HG02852 (cell line): ENCODE measurements around the gene SLC2A14.
"Not testable (repeated sequence)": the region's sequence is repeated elsewhere in the genome, so short reads cannot be mapped to it uniquely, and the experiment has no call there.

Experiments used
- ATAC-seq: cut with Tn5 transposase; IDR thresholded peaks from one replicate; pipeline ENCODE4 v1.9.1; 2021; ENCODE audit warnings: mild to moderate bottlenecking, moderate library complexity; ENCODE audit not compliant: unreplicated experiment

SLC2A14 gene

DNA sequence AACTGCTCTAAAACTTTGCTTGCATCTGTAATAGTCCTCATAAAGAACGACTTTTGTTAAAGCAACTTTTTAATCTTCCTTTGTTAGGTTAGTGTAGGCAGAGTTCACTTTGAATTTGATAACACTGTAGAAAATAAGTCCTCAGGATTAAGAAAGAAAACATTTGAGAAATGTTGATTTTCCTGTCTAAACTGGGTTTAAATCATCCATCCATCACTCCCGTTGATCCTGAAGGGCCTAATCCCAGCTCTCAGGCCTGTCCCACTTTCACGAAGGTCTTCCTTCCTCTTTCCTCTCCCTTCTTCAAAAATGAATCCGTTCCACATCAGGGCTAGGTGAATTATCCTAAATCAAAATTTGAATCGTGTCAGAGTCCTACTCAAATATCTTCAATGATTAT is 36.9 kb downstream of the SLC2A14 start:
- no peak for ATAC-seq

DNA sequence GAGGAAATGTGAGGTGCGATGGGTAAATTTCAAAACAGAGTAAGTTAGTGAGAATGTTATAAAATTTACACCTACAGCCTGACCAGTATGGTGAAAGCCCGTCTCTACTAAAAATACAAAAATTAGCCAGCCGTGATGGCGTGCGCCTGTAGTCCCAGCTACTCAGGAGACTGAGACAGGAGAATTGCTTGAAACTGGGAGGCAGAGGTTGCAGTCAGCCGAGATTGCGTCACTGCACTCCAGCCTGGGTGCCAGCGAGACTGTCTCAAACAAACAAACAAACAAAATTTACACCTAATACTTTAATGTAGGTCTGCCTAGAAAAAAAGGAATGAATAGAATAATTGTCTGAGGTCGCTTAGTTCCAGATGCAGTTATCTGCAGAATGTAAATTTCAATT is 37.6 kb downstream of the SLC2A14 start:
- ATAC-seq = no peak

DNA sequence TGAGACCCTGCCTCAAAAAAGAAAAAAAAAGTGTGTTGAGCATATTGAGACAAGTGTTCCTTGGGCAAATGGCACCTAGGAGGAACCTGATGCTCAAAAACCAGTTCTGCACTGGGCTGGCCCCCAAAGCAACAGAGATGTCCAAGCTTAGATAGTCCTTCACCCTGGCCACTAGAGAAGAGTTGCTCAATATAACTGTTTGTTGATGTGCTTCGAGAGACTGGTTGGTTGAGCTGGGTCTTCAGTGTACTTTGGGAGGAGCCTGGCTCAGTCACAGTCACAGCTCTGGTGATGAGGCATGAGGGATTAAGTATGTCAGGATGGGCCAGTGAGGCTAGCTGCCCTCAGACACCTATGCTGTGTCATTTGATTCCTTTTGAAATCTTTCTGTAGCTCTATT is 38.0 kb downstream of the SLC2A14 start:
- no peak for ATAC-seq

DNA sequence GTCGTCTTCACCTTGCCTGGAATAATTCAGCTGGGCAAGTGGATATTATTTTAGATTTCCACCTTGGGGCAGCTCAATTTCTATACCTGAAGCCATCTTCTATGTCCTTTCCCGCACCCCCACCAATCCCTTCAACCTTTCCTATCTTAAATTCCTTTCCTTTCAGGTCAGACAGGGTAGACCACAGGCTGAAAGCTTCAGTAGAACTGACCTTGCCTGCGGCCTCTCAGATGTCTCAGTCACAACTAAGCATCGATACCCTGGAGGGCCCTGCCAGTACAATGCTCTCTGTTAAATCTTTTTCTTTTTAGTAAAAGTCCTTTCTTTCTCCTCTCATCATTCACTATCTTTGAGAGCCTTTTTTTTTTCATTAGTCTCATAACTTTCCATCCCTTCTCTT is 38.9 kb downstream of the SLC2A14 start:
- no peak for ATAC-seq

DNA sequence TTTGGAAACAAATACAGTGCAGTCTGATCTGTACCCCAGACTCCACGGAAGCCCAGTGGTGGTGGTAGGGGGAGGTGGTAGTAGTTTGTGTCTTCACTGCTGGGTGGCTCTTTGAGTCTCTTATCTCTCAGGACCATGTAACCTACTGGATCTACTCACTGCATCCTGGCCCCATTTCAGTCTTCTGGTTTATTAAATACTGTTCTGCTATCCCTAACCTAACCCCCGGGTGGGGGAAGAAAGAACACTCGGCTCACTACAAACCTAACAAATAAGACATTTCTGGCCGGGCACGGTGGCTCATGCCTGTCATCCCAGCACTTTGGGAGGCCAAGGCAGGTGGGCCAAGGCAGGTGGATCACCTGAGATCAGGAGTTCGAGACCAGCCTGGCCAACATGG is 39.5 kb downstream of the SLC2A14 start:
- ATAC-seq = not testable (repeated sequence)

DNA sequence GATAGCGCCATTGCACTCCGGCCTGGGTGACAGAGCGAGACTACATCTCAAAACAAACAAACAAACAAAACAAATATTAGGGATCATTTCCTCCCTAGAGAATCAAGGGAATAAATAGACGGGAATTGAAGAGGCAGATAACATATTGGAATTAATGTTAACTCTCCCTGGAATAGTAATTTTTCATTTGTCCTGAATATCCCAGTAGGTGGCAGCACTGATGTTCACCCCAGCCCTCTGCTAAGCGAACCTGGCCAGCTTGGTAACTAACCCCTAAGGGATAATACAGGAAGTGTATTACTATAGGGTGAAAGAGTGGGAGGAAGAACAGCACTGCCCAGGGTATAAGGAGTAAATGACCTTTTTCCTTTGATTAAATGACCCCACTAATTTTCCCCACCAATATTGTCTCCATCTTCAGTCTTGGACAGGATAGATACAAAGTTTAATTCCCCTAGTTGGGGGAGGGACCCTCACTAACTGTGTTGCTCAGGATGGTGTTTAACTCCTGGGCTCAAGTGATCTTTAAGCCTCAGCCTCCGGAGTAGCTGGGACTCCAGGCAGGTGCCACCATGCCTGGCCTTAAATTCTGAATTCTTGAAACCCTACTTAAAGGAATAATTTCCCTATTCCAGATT is 40.5 kb downstream of the SLC2A14 start:
- ATAC-seq = no peak

DNA sequence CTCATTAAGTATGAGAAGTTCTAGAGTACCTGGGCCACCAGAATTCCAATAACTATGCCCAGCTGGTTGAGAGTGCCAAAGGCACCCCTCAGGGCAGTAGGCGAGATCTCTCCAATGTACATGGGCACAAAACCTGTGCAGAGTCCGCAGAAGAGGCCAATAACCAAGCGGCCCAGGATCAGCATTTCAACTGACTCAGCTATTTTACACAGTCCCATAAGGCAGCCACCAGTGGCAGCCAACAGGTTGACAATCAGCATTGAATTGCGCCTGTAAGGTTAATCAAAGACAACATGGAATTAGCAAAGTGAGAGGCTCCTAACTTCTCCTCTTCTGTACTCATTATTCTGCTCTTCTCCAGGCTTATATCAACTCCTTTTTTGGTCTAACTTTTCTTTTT is 43.0 kb downstream of the SLC2A14 start:
- ATAC-seq = not testable (repeated sequence)

DNA sequence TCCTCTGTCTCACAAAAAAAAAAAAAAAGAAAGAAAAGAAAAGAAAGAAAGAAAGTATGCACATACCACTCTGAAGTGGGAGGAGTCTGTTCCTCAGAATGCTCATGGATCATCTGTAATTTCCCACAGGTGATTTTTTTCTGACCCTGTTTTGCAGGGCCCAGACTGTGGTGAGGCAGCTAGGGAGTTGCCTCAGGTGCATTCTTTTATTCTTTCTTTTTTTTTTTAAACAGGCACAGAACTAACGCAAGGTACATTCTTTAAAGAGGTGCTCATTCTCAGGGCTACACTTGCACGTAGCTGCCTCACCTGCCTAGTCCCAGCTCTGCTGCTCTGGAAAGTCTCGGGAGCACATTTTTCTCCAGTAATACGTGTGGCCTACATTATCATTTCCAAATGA is 47.0 kb downstream of the SLC2A14 start:
- ATAC-seq = not testable (repeated sequence)

DNA sequence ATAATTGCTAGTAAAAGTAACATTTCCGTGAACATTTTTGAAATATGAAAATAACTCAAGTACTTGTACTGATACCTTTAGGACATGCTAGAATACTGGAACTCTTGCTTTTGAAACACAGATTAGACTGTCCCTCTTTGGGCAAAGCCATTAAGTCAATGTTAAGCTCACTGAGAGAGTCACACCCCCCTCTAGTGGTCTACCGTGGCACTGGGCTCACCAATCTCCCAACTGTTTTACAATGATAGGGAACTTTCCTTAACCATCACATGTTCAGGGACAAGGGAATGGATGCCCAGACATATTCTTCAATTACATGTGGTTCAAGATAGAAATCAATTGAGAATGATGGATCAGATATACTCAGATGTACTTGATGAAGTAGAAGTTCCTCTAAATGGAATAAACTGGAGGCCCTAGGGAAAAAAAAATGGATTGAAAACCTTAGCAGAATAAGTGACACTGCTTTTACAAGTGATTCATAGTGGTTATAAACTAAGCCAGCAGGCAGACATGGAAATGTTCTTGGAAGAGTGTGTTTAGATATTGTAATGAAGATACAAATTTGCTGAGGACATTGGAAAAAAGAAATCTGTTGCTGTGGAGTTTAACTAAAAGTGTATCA is 65.7 kb downstream of the SLC2A14 start:
- no peak for ATAC-seq

DNA sequence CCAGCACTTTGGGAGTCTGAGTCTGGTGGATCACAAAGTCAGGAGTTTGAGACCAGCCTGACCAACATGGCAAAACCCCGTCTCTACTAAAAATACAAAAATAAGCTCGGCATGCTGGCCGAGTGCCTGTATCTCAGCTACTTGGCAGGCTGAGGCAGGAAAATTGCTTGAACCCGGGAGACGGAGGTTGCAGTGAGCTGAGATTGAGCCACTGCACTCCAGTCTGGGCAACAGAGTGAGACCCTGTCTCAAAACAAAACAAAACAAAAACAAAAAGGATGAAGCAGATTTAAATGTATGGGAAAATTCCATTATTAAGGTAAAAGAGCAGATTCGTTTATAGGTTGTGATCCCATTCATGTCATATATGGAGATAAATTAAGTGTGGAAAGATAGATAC is 66.4 kb downstream of the SLC2A14 start:
- ATAC-seq = not testable (repeated sequence)

DNA sequence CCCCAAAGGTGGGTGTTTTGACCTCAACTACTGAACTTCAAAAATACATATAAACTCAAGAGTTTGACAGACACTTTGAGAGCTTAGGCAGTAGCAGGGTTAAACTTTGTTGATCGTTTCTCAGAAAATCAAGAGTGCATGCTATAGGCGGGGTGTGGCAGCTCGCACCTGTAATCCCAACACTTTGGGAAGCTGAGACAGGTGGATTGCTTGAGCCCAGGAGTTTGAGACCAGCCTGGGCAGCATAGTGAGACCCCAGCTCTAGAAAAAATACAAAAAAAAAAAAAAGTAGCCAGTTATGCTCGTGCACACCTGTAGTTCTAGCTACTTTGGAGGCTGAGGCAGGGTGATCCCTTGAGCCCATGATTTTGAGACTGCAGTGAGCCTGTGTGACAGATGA is 71.3 kb downstream of the SLC2A14 start:
- ATAC-seq = no peak

DNA sequence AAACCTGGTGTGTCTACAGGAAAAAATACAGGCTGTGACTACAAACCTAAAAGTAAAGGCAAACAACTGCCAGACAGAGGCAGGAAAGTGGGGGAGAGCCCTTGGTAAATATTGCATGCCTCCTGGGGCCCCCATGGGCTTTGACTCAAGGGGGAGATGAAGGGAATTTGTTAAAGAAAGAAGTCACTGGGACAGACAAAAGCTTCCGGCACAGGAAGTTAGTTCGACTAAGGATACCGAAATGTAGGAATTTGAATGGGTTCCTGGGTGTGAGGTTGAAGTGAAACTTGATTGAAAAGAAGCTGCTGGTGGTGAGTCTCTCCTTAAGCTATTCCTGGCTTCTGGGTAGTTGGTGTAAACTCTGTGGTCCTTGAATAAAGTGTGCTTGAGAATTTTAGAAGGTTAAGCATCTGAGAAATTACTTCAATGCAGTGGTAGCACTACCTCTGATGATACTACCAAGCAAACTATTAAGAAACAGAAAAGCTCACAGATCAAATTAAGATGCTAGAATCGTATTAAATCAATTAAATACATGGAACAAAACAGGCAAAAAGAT is 73.9 kb downstream of the SLC2A14 start:
- not testable (repeated sequence) for ATAC-seq

DNA sequence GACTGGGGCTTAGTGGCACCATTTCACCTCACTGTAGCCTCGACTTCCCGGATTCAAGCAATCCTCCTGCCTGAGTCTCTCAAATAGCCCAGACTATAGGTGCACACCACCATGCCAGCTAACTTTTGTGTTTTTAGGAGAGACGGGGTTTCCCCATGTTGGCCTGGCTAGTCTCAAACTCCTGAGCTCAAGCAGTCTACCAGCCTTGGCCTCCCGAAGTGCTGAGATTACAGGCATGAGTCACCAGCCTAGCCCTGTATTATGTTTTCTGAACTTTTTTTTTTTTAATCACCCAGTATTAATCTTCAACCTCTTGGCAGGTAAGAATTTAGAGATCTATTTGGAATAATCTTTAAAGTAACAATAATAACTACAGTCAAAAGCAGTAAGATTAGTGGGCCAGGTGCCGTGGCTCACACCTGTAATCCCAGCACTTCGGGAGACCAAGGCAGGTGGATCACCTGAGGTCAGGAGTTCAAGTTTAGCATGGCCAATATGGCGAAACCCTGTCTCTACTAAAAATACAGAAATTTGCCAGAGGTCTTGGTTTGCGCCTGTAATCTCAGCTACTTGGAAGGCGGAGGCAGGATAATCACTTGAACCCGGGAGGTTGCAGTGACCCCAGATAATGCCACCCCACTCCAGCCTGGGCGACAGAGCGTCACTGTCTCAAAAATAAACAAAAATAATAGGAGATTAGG is 74.9 kb downstream of the SLC2A14 start:
- ATAC-seq = no peak

DNA sequence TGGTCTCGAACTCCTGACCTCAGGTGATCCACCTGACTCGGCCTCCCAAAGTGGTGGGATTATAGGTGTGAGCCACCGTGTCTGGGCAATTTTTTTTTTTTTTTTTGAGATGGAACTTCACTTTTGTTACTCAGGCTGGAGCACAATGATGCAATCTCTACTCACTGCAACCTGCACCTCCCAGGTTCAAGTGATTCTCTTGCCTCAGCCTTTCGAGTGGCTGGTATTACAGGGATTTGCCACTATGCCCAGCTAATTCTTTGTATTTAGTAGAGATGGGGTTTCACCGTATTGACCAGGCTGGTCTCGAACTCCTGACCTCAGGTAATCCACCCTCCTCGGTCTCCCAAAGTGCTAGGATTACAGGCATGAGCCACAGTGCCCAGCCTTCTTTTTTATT is 75.4 kb downstream of the SLC2A14 start:
- not testable (repeated sequence) for ATAC-seq

DNA sequence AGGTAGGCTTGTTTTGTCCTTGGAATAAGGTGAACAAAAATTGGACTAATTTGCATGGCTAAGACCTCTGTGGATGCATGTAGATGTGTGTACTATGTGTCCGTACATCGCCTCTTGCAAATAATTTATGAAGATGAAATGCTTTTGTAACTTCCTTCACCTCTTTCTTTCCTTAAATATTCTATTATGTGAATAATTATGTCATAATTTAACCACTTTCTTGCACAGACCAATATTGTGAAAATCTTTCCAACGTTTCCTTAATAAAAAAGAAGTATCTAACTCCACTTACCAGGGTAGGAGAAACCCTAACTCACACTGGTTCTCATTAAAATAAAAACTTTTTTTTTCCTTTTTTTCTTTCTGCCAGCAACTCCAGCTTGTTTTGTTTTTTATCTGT is 79.5 kb downstream of the SLC2A14 start:
- no peak for ATAC-seq

DNA sequence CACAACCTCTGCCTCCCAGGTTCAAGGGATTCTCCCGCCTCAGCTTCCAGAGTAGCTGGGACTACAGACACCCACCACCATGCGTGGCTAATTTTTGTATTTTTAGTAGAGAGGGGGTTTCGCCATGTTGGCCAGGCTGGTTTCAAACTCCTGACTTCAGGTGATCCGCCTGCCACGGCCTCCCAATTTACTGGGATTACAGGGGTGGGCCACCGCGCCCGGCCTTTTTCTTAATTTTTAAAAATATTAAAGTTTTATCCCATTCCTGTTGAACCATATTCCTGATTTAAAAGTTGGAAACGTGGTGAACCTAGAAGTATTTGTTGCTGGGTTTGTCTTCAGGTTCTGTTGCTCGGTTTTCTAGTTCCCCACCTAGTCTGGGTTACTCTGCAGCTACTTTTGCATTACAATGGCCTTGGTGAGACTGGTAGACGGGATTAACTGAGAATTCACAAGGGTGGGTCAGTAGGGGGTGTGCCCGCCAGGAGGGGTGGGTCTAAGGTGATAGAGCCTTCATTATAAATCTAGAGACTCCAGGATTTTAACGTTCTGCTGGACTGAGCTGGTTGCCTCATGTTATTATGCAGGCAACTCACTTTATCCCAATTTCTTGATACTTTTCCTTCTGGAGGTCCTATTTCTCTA is 83.7 kb downstream of the SLC2A14 start, which contains the start of gene NANOG:
TSS of gene NANOG (plus strand) at position 519 of the 645 bp plus-strand sequence. CDS start 213 bp downstream, outside the sequence.
- ATAC-seq = not testable (repeated sequence)

DNA sequence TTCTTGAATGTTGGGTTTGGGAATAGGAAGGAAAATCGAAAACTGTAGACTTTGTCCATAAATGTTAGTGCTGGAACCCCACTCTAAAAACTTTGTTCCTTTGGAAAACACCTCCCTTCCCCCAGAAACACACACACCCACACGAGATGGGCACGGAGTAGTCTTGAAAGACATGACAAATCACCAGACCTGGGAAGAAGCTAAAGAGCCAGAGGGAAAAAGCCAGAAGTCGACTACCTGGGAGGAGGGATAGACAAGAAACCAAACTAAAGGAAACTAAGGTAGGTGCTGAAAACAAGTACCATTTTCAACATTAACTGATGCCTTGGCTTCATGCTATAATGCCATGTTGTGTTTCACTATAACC is 84.4 kb downstream of the SLC2A14 start:
- no peak for ATAC-seq

DNA sequence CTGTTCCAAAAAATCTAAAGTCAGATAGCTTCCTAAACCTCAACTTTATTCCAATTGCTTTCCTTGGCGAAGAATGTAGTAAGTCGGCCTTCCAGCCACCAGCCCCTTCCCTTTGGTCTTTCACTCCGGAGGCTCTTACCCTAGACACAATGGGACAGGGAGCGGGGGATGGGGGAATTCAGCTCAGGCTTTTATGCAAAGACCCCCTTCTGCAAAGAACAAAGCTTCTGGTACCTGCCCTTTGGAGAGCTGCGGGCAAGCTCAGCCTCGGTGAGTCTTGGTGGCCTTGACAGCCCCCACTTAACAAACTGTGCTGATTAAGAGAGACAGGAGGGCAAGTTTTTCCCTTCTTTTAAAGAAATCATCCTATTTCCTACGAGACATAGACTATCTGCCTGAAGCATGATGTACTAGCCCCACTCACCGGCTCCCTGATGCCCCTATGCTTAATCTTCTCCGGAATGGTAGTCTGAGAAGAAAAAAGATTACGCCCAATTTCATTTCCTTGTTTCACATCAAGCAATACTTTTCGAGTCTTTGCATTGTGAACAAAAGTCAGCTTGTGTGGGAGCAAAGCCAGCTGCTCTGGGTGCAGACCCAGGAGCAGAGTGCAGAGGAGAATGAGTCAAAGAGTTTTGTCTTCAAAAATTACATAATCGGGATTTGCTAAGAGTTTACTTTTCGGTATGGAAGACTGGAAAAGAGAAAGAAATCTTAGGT is 85.0 kb downstream of the SLC2A14 start:
- ATAC-seq = no peak

DNA sequence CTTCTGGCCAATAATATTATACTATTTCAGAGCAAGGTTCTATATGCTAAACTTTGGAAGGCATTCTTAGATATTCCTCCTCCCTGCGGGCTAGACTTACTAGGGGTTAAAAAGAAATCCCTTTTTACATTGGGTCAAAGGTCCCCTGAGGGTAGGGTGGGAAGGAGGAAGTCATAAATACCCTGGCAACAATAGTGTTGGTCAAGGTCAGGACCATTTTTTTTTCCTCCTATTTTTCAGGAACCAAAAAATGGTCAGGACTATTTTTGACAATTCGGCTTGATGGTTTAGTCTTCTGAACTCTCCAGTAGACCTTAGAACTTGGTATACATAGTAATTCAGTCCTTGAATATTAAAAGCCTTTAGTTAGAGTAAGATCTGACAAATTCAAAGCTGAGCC is 88.0 kb downstream of the SLC2A14 start:
- ATAC-seq = no peak

DNA sequence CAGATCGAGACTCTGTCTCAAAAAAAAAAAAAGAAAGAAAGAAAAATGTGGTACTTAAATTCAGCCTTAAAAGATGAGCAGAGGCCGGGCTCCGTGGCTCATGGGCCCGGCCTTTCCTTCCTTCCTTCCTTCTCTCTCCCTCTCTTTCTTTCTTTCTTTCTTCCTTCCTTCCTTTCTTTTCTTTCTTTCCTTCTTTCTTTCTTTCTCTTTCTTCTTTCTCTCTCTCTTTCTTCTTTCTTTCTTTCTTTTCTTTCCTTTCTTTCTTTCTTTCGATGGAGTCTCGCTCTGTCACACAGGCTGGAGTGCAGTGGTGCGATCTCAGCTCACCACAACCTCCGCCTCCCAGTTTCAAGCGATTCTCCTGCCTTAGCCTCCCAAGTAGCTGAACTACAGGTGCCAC is 89.3 kb downstream of the SLC2A14 start:
- not testable (repeated sequence) for ATAC-seq

DNA sequence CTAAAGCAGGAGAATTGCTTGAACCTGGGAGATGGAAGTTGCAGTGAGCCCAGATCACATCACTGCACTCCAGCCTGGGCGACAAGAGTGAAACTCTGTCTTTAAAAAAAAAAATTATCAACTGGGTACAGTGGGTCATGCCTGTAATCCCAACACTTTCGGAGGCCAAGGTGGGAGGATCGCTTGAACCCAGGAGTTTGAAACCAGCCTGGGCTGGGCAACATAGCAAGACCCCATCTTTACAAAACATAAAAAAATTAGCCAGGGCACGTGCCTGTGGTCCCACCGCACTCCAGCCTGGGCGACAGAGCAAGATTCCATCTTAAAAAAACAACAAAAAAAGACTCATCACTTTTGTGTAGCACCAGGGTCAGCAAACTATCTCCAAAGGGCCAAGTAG is 90.7 kb downstream of the SLC2A14 start:
- no peak for ATAC-seq
